SJCRH30 (cell line): ENCODE data around the gene FOXK2. TPM values are rescaled to one million over a fixed set of nuclear protein-coding genes. Genes with fewer than 3 reads are reported as not detected.
A peak's percentile ranks its signal among the peaks of the same experiment; 100 is the strongest.
"Not testable (repeated sequence)": the region's sequence is repeated elsewhere in the genome, so short reads cannot be mapped to it uniquely, and the experiment has no call there.

Source experiments
- DNase-seq, 2 experiments: peaks; one replicate each; pipeline ENCODE4 v3.0.0-alpha.2; 2015 to 2020
- H3K27ac ChIP-seq: fragments of 250-450 bp; sonication (Bioruptor Pico); 2 replicates; pipeline ENCODE4 v1.5.1; 2020; ENCODE audit warnings: mild to moderate bottlenecking, moderate library complexity
- H3K27me3 ChIP-seq: fragments of 250-450 bp; sonication (Bioruptor Pico); 2 replicates; pipeline ENCODE4 v1.5.1; 2020; ENCODE audit warnings: mild to moderate bottlenecking, moderate library complexity
- H3K36me3 ChIP-seq: fragments of 250-450 bp; sonication (Bioruptor Pico); 2 replicates; pipeline ENCODE4 v1.5.1; 2020; ENCODE audit warnings: mild to moderate bottlenecking, moderate library complexity
- H3K4me1 ChIP-seq: fragments of 250-450 bp; sonication (Bioruptor Pico); 2 replicates; pipeline ENCODE4 v1.5.1; 2020; ENCODE audit warnings: mild to moderate bottlenecking, moderate library complexity
- H3K4me3 ChIP-seq: fragments of 250-450 bp; sonication (Bioruptor Pico); 2 replicates; pipeline ENCODE4 v1.5.1; 2020; ENCODE audit warnings: mild to moderate bottlenecking, moderate library complexity
- H3K9me3 ChIP-seq: fragments of 250-450 bp; sonication (Bioruptor Pico); replicated peaks from 2 replicates; pipeline ENCODE4 v1.5.1; 2020; ENCODE audit warnings: mild to moderate bottlenecking, moderate library complexity
- total RNA-seq: library from RNA; depleted of rRNA; stranded (reverse); fragments of >200 nt; shearing (Covaris generic); gene quantifications from 2 replicates; pipeline ENCODE4 v1.2.3, GENCODE V29; 2014

FOXK2 gene
- total RNA-seq, 1 experiment from 2014 or later, result 95.0 TPM

DNA sequence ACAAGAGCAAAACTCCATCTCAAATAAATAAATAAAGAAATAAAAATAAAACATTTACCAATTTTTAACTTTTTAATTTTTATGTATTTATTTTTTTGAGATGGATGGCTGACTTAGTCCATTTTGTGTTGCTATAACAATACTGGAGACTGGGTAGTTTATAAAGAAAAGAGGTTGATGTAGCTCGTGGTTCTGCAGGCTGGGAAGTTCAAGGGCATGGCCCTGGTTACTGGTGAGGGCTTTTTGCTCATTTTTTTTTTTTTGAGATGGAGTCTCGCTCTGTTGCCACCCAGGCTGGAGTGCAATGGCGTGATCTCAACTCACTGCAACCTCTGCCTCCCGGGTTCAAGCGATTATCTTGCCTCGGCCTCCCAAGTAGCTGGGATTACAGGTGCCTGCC is 14.2 kb upstream of the FOXK2 start:
- Histone ChIP-seq H3K27ac (no peak overlapping the region), H3K4me1 (no peaks in the 10 kb centered on the region), H3K4me3 (no peak overlapping the region), H3K9me3 (no peaks in the 10 kb centered on the region), H3K27me3 (no peaks in the 10 kb centered on the region), H3K36me3 (no peaks in the 10 kb centered on the region)
- DNase-seq, result no peak

DNA sequence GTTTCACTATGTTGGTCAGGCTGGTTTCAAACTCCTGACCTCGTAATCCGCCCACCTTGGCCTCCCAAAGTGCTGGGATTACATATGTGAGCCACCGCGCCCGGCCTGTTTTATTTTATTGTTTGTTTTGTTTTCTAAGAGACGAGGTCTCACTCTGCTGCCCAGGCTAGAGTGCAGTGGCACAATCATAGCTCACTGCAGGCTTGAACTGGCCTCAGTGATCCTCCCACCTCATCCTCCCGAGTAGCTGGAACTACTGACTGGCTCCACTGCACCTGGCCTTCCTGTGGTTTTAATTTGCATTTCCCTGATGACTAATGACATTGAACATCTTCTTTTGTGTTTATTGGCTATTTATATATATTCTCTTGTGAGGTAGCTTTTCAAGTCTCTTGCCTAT is 13.1 kb upstream of the FOXK2 start:
- not testable (repeated sequence) for H3K36me3 ChIP-seq, H3K27me3 ChIP-seq, H3K9me3 ChIP-seq, H3K4me3 ChIP-seq, H3K27ac ChIP-seq, H3K4me1 ChIP-seq
- peak in 1 of 2 experiments; percentile 49 for DNase-seq

DNA sequence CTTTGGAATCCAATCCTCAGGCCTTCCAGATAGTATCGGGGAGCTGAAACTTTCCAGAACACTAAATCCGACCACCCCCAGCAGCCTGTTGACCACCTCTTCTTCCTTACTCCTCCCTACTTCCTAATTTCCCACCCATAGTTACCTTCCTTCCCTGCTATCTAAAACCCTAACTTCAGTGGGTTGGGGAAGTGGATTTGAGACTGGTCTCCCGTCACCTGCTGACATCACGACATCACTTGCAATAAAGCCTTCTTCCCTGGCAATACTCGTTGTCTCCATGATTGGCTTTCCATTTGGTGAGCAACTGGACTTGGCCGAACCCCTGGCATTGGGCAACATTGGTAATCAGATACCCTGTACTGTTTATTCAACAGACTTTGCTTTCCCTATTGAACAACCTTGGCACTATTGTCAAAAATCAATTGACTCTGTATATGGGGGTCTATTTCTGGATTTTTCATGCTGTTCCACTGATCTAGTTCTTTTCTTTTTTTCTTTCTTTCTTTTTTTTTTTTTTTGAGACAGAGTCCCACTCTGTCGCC is 11.8 kb upstream of the FOXK2 start:
- H3K9me3 ChIP-seq, result no peaks in the 10 kb centered on the region
- no peaks in the 10 kb centered on the region for H3K27me3 ChIP-seq
- H3K27ac ChIP-seq, result no peak overlapping the region
- no peak for DNase-seq
- H3K4me3 ChIP-seq, result no peak overlapping the region
- H3K4me1 ChIP-seq, result no peaks in the 10 kb centered on the region
- H3K36me3 ChIP-seq, result no peaks in the 10 kb centered on the region

DNA sequence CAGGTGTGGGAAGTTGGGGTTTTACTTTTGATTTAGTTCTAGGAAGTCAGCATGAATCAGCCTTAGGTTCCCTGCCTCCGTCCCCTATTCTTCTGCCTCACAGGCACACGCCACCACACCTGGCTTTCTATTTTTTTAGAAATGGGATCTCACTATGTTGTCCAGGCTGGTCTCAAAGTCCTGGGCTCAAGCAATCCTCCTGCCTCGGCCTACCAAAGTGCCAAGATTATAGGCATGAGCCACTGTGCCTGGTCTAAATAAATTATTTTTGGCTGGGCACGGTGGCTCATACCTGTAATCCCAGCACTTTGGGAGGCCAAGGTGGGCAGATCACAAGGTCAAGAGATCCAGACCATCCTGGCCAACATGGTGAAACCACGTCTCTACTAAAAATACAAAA is 7.9 kb upstream of the FOXK2 start:
- not testable (repeated sequence) for H3K4me3 ChIP-seq, H3K27me3 ChIP-seq, H3K27ac ChIP-seq, H3K36me3 ChIP-seq, DNase-seq, H3K9me3 ChIP-seq, H3K4me1 ChIP-seq

DNA sequence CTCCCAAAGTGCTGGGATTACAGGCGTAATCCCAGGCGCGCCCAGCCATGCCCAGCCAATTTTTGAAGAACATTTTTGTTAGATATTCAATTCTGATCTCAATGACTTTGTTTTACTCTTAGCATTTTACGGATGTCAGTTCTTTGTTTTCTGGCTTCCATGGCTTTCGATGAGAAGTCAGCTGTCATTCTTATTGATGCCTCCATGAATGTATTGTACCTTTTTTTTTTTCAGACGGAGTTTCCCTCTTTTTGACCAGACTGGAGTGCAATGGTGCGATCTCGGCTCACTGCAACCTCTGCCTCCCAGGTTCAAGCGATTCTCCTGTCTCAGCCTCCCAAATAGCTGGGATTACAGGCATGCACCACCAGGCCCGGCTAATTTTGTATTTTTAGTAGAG is 5.7 kb upstream of the FOXK2 start:
- not testable (repeated sequence) for H3K36me3 ChIP-seq, DNase-seq, H3K4me3 ChIP-seq, H3K4me1 ChIP-seq, H3K27ac ChIP-seq, H3K27me3 ChIP-seq, H3K9me3 ChIP-seq

DNA sequence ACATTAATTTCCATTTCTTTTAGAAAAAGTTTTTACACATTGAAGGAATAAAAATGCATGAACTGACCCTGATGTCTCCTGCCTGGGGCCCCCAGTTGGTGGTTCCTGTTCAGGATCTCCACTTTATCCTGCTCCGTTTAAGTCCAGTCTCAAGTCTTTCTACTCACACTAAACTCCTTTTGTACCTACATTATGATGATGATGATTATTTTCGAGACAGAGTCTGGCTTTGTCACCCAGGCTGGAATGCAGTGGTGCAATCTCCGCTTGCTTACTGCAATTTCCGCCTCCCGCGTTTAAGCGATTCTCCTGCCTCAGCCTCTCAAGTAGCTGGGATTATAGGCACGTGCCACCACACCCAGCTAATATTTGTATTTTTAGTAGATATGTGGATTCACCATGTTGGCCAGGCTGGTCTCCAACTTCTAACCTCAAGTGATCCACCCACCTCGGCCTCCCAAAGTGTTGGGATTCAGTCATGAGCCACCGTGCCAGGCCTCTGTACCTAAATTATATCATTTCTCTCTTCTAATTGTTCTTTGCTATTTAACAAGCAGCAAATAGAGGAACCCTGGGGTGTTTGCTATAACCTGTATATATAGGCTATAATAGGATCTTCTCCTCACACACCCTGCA is 2.2 kb upstream of the FOXK2 start:
- H3K4me1 ChIP-seq, result 0 out of 2 replicates have a peak, but pooled peaks cover 5% of the 10 kb centered on the region
- H3K4me3 ChIP-seq, result no peak overlapping the region
- H3K9me3 ChIP-seq, result no peaks in the 10 kb centered on the region
- H3K27me3 ChIP-seq, result no peaks in the 10 kb centered on the region
- DNase-seq, result no peak
- no peak overlapping the region for H3K27ac ChIP-seq
- H3K36me3 ChIP-seq, result no peaks in the 10 kb centered on the region

DNA sequence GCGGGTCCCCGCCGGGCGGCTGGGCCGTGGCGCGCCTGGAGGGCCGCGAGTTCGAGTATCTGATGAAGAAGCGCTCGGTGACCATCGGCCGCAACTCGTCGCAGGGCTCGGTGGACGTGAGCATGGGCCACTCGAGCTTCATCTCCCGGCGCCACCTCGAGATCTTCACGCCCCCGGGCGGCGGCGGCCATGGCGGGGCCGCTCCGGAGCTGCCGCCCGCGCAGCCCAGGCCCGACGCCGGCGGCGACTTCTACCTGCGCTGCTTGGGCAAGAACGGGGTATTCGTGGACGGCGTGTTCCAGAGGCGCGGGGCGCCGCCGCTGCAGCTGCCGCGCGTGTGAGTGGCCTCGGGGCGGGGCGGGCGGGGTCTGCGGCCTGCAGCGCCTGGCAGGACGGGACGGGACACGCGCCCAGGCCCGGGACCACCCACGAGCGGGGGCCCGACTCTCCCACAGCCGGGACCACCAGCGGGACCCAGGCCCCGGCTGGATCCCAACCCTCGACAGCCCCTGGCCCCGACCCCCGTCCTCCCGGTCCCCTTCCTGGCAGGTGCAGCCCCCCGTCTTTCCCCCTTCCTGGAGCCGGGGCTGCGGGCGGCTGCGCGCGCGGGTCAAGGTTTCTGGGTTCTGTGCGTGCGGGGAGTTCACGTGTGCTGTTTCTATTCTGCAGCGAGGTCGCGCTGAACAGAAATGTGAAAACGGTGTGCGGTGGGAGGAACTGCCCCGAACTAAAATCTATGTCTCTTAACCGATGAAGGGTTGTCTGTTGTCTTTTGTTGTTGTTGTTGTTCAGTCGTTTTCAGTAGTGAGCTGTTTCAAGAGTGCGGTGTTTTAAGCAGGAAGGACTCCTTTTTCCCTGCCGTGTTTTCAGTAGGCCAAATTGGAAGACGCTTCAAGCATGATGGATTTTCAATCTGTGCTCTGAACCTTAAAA is 705 bp downstream of the FOXK2 start:
- Histone ChIP-seq H3K27ac (no peak overlapping the region; the same call in 1 of the 2 replicates), H3K4me3 (peak overlapping the region; percentile 98), H3K27me3 (no peaks in the 10 kb centered on the region), H3K9me3 (no peaks in the 10 kb centered on the region), H3K36me3 (no peaks in the 10 kb centered on the region), H3K4me1 (0 out of 2 replicates have a peak, but pooled peaks cover 5% of the 10 kb centered on the region)
- DNase-seq, result peak; percentile 42 to 57

DNA sequence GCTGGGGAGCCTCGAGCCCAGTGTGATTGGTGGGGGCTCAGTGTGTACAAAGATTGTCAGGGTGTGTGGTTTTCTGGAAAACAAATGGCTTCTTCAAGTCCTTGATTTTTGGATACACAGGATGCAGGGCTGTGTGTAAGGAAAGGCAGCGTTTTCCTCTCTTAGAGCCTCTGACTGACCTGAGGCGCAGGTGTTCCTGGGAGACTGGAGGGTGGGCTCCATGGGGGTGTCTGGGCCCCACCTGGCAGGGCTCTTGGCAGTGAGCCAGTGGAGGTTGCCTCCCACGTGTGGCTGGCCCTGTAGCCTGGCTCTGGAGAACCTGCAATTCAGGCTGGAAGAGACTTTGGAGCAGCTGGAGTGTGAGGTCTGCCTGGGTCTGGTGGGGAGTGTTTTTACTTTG is 5.0 kb downstream of the FOXK2 start:
- Histone ChIP-seq H3K36me3 (no peaks in the 10 kb centered on the region), H3K27ac (no peak overlapping the region), H3K27me3 (no peaks in the 10 kb centered on the region), H3K4me3 (no peak overlapping the region), H3K9me3 (no peaks in the 10 kb centered on the region), H3K4me1 (0 out of 2 replicates have a peak, but pooled peaks cover 5% of the 10 kb centered on the region)
- no peak for DNase-seq

DNA sequence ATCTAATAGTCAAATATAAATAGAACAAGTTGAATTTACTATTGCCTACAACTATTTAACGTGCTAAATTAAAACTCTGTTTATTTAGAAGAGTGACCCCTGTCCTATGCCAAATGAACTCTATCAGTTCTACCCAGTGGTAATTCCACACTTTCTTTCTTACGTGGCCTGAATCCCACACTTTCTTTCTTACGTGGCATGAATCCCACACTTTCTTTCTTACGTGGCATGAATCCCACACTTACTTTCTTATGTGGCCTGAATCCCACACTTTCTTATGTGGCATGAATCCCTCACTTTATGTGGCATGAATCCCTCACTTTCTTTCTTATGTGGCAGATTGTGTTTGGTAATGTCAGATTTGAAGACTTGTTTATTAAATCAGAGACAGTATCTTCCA is 6.2 kb downstream of the FOXK2 start:
- Histone ChIP-seq H3K9me3 (no peaks in the 10 kb centered on the region), H3K27me3 (no peaks in the 10 kb centered on the region), H3K4me3 (no peak overlapping the region), H3K4me1 (0 out of 2 replicates have a peak, but pooled peaks cover 5% of the 10 kb centered on the region), H3K36me3 (no peaks in the 10 kb centered on the region), H3K27ac (no peak overlapping the region)
- DNase-seq, result no peak

DNA sequence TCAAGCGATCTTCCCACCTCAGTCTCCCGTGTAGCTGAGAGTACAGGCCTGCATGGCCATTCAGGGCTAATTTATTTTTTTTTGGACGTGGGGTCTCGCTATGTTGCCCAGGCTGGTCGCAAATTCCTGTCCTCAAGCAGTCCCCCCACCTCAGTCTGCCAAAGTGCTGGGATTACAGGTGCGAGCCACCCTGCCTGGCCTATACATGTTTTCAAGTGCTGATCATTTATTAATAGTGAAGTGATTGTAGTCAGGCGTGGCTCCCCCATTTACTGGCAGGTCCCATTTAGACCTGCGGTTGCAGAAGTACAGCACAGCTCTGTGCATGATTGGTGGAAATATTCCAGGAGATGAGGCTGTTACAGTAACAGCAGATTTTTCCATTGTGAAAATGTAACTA is 8.4 kb downstream of the FOXK2 start:
- no peak overlapping the region for H3K27ac ChIP-seq
- H3K27me3 ChIP-seq, result no peaks in the 10 kb centered on the region
- no peak overlapping the region for H3K4me3 ChIP-seq
- H3K36me3 ChIP-seq, result 0 out of 2 replicates have a peak, but pooled peaks cover 2% of the 10 kb centered on the region
- DNase-seq, result no peak
- H3K9me3 ChIP-seq, result no peaks in the 10 kb centered on the region
- no peaks in the 10 kb centered on the region; the same call in 1 of the 2 replicates for H3K4me1 ChIP-seq

DNA sequence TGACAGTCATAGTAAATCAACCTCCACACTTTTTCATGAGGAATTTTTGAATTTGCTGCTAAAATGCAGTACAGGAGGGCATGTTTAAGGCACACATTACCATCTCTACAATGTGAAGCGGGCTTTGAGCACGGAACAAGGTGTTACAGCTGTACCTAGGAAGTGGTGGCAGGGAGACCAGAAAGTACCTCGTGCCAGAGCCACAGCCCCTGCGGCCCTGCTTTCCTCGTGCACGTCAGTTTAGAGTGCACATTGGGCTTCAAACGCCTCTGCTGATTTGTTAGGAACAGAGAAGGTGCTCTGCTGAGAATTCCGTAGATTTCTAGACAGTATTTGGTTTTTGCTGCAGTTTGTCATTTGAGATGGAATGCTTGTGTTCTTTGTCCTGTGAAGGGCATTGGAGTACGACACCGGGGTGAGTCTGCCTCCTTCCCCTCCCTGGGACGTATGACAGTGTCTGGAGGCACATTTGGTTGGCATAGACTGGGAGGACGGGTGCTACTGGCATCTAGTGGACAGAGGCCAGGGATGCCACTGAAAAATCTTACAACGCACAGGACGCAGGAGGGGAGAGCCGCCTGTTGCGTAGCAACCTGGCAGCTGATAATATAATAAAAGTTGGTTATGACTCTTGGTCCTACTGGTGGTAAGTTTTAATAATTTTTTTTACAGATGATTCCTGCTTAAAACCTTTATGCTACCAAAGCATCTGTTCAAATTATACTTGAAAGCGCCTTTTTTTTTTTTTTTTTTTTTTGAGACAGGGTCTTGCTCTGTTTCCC is 9.1 kb downstream of the FOXK2 start:
- Histone ChIP-seq H3K9me3 (no peaks in the 10 kb centered on the region), H3K27ac (no peak overlapping the region), H3K27me3 (no peaks in the 10 kb centered on the region), H3K36me3 (0 out of 2 replicates have a peak, but pooled peaks cover 3% of the 10 kb centered on the region), H3K4me1 (no peaks in the 10 kb centered on the region; the same call in 1 of the 2 replicates), H3K4me3 (no peak overlapping the region)
- no peak for DNase-seq

DNA sequence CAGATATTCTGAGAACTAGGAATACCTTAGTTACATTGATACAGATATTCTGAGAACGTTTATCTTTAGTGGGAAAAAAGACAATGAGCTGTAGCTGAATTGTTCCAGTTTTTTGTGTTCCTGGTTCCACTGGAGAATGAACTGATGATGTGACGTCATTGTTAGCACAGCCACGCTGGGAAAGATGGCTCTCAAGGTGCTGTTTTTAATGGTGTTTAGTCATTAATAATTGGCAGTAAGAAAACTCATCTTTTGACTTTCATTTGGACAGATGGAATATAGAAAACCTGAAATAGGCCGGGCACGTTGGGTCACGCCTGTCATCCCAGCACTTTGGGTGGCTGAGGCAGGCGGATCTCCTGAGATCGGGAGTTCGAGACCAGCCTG is 10.4 kb downstream of the FOXK2 start:
- Histone ChIP-seq H3K27ac (no peak overlapping the region), H3K36me3 (0 out of 2 replicates have a peak, but pooled peaks cover 3% of the 10 kb centered on the region), H3K9me3 (no peaks in the 10 kb centered on the region), H3K27me3 (no peaks in the 10 kb centered on the region), H3K4me1 (no peaks in the 10 kb centered on the region; the same call in 1 of the 2 replicates), H3K4me3 (no peak overlapping the region)
- DNase-seq, result no peak

DNA sequence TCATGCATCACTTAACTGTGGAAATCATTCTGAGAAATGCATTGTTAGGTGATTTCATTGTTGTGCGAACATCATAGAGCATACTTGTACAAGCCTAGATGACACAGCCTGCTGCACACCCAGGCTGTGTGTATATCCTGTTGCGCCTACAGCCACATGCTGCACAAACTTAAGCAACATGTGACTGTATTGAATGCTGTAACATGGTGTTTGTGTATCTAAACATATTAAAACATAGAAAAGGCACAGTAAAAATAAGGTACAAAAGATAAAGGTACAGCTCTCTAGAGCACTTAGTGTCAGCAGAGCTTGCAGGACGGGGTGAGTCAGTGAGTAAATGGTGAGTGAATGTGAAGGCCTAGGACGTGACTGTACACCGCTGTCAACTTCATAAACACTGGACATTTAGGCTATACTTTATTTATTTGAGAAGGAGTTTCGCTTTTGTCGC is 11.9 kb downstream of the FOXK2 start:
- H3K27ac ChIP-seq, result no peak overlapping the region

DNA sequence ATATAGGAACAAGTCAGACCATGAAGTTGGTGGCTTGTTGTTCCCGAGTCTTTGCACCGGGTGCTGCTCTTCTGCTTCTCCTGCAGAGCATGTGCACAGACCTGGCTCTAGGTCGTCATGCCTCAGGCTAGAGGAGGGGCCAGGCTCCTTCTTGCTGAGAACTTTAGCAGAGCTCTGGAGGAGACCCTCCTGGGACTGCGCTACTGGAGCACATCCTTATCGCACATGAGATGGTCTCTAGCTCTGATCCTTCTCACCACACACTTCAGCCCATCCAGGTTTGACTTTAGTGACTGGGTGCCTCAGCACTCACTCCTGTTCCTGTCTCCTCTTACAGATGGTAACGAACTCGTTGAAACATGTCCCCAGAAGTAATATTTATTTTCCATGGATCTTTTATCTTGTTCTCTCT is 14.9 kb downstream of the FOXK2 start:
- H3K27ac ChIP-seq, result no peak overlapping the region
- H3K4me1 ChIP-seq, result peaks cover 4% of the 10 kb centered on the region

More for the DNA sequence above, 11.9 kb downstream of the FOXK2 start:
- no peaks in the 10 kb centered on the region for H3K27me3 ChIP-seq
- no peaks in the 10 kb centered on the region for H3K9me3 ChIP-seq
- H3K4me3 ChIP-seq, result no peak overlapping the region
- DNase-seq, result no peak
- no peaks in the 10 kb centered on the region; the same call in 1 of the 2 replicates for H3K4me1 ChIP-seq
- H3K36me3 ChIP-seq, result 0 out of 2 replicates have a peak, but pooled peaks cover 3% of the 10 kb centered on the region

More for the DNA sequence above, 14.9 kb downstream of the FOXK2 start:
- Histone ChIP-seq H3K9me3 (no peaks in the 10 kb centered on the region), H3K27me3 (no peaks in the 10 kb centered on the region), H3K36me3 (0 out of 2 replicates have a peak, but pooled peaks cover 3% of the 10 kb centered on the region), H3K4me3 (no peak overlapping the region)
- no peak for DNase-seq
